HCT116 (cell line): ENCODE results near the gene SORBS1.

ENCODE experiments used
- EZH2 ChIP-seq: fragments of 200-600 bp; sonication (generic); IDR thresholded peaks from 2 replicates; pipeline ENCODE4 v1.6.1; 2017; ENCODE audit warnings: antibody characterized with exemption, mixed run types
- JUND ChIP-seq: IDR thresholded peaks from 2 replicates; pipeline ENCODE4 v1.6.1; 2012
- POLR2A ChIP-seq: IDR thresholded peaks from 2 replicates; pipeline ENCODE4 v1.7.0; 2011; ENCODE audit warnings: borderline replicate concordance; ENCODE audit not compliant: insufficient read depth, insufficient read length; ENCODE audit errors: extremely low read depth
- POLR2AphosphoS5 ChIP-seq: IDR thresholded peaks from 2 replicates; pipeline ENCODE4 v1.6.1; 2011; ENCODE audit warnings: mild to moderate bottlenecking, low read depth, low read length, moderate library complexity
- ZNF274 ChIP-seq: fragments of 200-500 bp; sonication (Bioruptor generic); IDR thresholded peaks from 2 replicates; pipeline ENCODE4 v1.6.1; 2014; ENCODE audit warnings: mild to moderate bottlenecking, low read depth, low read length, inconsistent platforms
- TF ChIP-seq, protein P1 (sequence below), 3 experiments: fragments of 200-600 bp in 1 of 3; sonication (generic) in 1 of 3; IDR thresholded peaks in 2 of 3; conservative IDR thresholded peaks in 1 of 3; 2 replicates each; pipeline ENCODE4 v1.5.1; 2012 to 2017; ENCODE audit warnings: low read depth in 2 of 3, low read length in 2 of 3, antibody characterized with exemption in 1 of 3, borderline replicate concordance in 1 of 3, control low read depth in 1 of 3, mild to moderate bottlenecking in 1 of 3, mixed read lengths in 1 of 3, mixed run types in 1 of 3, moderate library complexity in 1 of 3; ENCODE audit not compliant: insufficient read depth in 1 of 3
- TF ChIP-seq, protein P2 (sequence below): IDR thresholded peaks from 2 replicates; pipeline ENCODE4 v1.6.1; 2012

- TF ChIP-seq, protein P1, sequence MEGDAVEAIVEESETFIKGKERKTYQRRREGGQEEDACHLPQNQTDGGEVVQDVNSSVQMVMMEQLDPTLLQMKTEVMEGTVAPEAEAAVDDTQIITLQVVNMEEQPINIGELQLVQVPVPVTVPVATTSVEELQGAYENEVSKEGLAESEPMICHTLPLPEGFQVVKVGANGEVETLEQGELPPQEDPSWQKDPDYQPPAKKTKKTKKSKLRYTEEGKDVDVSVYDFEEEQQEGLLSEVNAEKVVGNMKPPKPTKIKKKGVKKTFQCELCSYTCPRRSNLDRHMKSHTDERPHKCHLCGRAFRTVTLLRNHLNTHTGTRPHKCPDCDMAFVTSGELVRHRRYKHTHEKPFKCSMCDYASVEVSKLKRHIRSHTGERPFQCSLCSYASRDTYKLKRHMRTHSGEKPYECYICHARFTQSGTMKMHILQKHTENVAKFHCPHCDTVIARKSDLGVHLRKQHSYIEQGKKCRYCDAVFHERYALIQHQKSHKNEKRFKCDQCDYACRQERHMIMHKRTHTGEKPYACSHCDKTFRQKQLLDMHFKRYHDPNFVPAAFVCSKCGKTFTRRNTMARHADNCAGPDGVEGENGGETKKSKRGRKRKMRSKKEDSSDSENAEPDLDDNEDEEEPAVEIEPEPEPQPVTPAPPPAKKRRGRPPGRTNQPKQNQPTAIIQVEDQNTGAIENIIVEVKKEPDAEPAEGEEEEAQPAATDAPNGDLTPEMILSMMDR (IDR thresholded peaks at IDR 0.05 in 2 of 3, conservative IDR thresholded peaks at IDR 0.05 in 1 of 3; ENCODE audit: borderline replicate concordance in 1 of 3, insufficient read depth in 1 of 3, low read depth in 2 of 3, low read length in 2 of 3), result no peak
- no peak for TF ChIP-seq JUND
- TF ChIP-seq ZNF274, result no peak
- no peak for TF ChIP-seq POLR2A
- TF ChIP-seq EZH2, result no peak
- TF ChIP-seq, protein P2, sequence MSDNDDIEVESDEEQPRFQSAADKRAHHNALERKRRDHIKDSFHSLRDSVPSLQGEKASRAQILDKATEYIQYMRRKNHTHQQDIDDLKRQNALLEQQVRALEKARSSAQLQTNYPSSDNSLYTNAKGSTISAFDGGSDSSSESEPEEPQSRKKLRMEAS, result no peak
- TF ChIP-seq POLR2AphosphoS5, result no peak
These were observed 137.8 kb downstream of the SORBS1 start for GRCh38 chr10:95423164-95424005.
